Stimulated activated CD4-positive, alpha-beta T cell treated with anti-CD3 and anti-CD28 coated beads, Interleukin-1b, Interleukin-23, amount 100 ng/mL, for 48 hours (primary cell): ENCODE measurements around the gene CRACDL.

Experiments
- DNase-seq: peaks from one replicate; pipeline ENCODE4 v3.0.0-alpha.2; 2020

The CRACDL gene

GRCh38 chr2:98822301-98823164 lies 113.5 kb downstream of the CRACDL start:
- peak; percentile 60 for DNase-seq

DNA sequence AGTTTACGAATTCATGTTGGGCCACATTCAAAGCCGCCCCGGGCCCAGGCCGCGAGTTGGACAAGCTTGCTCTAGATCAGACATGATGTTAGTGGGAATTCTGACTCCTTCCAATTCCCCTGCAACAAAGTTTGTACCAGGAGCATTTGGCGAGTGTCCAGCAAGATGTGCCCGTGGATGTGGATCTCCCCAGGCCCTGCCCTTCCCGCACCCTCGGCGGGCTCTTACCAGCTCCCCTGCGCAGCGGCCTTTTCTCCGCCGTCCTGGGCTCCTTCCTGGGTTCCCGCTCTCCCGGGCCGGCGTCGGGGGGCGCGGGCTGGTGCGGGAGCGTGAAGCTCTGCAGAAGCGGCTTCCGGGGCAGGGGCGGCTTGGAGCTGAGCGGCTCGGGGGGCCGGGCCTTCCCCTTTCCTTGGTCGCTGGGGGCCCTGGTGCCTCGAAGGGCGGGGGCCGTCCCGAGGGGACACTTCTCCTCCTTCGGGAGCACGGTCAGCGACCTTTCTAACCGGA lies 114.3 kb downstream of the CRACDL start:
- no peak for DNase-seq

GRCh38 chr2:98819231-98819766 lies 116.7 kb downstream of the CRACDL start:
- no peak for DNase-seq

DNA sequence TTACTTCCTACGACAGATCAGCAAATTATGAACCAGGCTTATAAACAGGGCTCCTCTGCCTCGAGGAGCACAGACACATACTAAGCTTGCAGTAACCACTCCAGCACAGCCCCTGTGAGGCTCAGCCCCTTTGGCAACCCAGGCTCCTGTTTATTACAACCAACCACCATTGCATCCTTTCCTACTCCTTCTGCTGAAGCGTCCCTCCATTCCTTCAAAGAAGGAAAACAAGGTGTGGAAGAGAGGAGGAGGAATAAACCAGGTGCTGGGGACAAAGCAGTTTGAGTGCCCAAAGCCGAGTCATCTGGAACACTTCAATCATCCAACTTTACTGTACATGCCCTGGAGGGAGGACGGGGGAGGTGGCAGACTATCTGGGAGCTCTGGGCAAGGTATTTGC lies 117.9 kb downstream of the CRACDL start:
- DNase-seq: no peak

- DNase-seq: no peak
Observed at GRCh38 chr2:98816281-98816680, 119.7 kb downstream of the CRACDL start.

DNA sequence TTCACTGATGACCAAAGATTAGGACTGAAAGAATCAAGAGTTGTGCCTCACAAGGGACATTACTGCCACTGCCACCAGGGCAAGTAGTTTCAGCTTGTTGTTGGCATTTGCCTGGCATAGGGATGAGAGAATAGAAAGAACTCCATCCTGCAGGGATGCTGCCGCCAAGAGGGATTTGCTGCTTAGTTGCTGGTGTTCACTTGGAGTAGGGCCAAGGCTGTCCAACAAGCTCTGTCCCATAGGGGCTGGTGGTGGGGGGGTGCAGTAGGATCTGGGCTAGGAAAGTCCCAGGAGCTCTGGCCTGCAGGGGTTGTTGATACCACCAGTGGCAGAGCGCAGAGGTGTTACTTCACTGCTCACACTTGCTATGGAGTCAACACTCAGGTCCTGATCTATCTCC lies 120.2 kb downstream of the CRACDL start:
- DNase-seq: no peak

- DNase-seq: no peak
Observed at GRCh38 chr2:98811766-98812165, 124.3 kb downstream of the CRACDL start.

DNA sequence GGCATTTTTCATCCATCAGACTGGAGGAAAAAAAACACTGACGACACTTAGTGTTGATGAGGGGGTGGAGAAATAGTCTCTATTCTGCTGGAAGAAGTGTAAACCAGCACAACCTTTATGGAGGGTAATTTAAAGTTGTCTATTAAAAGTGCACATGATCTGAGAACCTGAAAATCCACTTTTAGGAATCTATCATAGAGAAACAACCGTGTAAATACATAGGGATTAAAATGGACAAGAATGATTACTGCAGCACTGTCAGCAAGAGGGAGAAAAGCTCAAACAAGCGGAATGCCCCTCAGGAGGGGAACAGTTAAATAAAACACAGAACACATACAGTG lies 125.5 kb downstream of the CRACDL start:
- no peak for DNase-seq

DNA sequence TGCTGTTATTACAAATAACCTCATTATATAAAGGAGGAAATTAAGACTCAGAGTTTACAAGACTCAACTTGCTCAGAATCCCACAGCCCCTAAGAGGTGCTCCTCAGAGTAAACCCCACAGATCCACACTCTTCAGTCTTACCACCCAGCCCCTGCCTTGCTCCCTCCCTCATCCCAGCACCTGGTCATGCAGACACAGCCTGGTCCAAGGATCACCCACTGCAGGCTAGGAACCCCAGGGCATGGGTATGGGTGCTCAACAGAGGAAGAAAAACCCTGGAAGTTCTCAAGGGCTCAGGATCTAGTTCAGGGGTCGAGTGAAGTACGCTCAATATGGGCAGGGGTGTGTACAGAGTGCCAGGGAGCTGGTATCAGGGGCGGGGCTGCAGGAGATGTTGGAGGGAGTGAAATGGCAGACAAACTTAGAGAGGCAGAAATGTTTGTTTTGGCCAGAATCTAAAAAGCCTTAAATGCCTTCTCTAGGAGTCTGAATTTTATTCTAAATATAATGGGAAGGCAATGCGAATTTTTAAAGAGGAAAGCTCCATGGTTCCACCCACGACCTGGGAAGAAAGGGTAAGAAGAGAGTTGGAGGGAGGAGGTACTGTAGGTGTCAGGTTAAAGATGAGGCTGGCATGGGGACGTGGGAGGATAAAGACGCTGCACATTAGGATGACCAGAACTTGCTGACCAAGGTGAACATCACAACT lies 126.0 kb downstream of the CRACDL start:
- DNase-seq: no peak

- no peak for DNase-seq
Observed at GRCh38 chr2:98809116-98809515, 126.9 kb downstream of the CRACDL start.

DNA sequence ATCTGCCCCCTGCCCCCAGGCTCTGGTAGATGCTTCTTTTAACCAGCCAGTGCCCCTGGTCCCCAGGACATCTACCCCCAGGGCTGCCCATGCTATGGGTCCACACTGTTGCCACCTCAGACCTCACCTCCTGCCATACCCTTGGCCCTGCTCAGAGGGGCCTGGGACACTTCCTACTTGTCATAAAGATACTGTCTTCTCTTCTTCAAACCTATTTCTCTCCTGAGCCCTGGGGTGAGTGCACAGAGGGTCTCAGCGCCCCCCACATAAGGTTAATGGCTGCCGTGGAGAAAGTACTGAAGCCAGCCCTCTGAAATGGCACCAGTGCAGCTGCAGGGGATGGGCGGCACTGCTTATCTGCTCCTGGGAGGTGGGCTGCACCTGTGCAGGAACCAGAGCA lies 127.5 kb downstream of the CRACDL start:
- no peak for DNase-seq

DNA sequence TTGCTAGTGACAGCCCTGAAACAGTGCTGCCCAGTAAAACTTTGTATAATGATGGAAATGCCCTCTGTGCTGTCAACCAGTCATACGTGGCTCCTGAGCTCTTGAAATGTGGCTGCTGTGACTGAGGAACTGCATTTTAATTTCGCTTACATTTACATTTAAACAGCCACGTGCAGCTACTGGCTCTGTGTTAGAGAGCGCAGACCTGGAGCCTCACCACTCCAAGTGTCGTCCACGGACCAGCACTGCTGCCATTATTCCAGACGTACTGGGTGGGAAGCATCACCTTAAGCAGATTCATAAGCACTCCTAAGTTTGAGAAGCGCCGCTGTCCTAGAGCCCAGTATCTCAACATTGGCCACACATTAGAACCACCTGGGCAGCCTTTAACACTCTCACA lies 128.1 kb downstream of the CRACDL start:
- DNase-seq: no peak

DNA sequence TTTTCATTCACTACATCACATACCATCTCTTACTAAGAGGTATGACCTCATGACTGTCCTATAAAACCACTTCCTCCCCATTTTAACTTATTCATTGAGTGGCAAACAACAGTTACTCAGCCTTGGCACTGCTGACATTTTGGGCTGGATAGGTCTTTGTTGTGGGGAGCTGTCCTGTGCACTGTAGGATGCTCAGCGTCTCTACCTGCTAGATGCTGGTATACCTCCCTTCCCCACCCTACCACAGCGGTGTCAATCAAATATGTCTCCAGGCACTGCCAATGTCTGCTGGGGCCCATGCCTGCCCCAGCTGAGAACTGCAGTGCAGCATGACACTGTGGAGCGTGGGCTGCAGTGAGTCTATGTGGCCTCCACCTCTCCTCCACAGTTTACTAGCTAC lies 128.8 kb downstream of the CRACDL start:
- DNase-seq: peak; percentile 22

GRCh38 chr2:98806236-98806697 lies 129.8 kb downstream of the CRACDL start:
- DNase-seq: no peak

DNA sequence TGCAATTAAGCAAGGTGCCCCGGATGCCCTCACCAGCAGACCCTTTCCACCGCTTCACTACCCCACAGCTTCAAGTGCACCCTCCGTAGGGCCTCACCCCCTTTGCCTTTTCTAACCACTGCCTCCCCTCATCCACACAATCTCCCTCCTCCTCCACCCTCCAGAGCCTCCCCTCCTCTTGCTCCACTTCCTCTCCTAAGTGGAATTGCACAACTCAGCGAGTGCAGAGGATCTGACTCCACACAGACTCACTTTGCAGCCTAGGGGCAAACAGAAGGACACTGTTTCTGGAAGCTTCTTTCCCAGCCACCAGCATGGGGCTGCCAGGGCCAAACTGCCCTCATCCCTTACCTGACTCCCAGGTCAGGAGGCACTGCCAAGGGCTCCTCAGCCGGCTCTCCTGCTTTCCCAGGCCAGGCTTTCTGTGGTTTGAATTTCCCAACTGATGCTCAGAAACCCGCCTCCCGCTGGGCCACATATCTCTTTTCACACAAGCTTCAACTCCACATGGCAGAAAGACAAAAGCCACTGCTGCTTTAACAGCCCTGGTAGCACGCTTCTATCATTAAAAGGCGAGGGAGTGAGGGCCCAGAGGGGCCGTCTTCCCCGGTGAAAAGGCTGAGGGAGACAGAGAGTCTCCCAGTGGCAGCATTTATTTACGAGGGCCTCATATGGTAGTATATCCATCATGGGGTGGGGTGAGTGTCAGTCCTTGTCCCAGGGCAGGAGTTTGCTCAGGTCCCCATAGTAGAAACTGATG lies 130.4 kb downstream of the CRACDL start:
- no peak for DNase-seq

- no peak for DNase-seq
Observed at GRCh38 chr2:98804736-98805135, 131.3 kb downstream of the CRACDL start.

DNA sequence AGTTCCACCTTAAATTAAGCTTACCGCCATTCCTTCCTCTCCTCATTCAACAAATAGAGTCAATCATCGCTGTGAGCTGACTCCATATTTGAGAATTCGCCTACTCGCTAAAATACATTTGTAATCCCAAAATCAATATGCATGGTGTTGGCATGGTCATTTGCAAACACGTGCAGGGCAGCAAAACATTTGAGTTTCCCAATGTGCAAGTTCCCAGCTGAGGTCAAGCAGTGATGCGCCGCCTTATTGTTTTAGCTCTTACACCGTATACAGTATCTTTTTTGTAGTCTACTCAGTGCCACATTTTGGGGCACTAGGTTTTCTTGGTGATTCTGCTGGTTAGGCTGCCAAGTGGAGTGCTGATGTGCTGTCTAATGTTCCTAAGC lies 131.8 kb downstream of the CRACDL start:
- DNase-seq: no peak

DNA sequence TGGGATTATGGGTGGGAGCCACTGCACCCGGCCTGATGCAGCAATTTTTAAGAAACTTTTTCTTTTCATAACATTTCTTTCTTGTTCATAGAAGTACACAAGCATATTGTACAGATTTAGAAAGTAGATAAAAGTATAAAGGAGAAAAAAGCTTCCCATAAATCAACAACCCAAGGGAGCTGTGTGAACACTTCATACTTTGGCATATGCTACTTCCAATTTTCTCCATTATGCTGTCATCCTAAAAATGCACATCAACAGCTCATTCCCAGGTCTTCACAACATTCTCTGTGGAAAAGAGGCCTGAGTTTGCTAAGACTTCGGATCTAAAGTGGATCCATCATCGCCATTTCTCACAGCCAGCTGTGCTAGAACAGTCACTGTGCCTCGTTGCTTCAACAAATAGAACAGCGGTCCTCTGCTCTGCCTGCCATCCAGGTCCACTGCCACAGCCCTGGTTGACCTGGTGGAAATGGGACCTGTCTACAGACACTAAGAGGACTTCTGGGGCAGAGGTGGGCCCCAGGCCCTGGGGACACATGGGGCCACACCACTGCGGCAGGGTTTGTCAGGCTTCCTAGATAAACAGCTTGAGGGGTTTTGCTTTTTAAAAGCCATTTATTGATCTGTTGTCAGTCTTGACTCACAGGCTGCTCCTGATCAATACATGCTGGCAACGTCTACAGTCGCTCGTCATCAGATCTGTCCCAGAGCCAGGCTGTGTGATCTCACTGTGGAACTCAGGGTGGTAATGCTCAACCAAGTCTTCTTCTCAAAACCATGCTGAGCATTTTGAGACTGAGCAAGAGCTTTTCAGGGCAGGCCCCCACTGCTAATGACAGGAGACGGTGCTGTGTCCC lies 132.4 kb downstream of the CRACDL start:
- no peak for DNase-seq

DNA sequence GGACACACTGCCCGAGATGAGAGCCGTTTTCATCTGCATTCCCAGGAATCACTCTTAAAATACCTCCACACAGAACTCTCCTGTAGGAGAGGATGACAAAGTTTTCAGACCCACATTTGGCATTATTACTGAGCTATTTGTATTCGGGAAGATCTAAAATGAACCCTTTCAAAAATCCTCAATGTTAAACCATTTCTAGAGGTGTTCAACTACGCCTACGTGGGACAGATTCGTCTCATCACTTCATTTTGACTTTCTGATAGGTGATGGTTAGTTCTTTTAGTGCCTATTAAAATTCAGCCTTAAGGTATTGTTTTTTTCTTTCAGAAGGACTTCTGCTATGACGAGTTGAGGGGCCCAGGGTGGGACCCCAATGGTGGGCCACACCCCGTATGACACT lies 133.7 kb downstream of the CRACDL start:
- DNase-seq: no peak

DNA sequence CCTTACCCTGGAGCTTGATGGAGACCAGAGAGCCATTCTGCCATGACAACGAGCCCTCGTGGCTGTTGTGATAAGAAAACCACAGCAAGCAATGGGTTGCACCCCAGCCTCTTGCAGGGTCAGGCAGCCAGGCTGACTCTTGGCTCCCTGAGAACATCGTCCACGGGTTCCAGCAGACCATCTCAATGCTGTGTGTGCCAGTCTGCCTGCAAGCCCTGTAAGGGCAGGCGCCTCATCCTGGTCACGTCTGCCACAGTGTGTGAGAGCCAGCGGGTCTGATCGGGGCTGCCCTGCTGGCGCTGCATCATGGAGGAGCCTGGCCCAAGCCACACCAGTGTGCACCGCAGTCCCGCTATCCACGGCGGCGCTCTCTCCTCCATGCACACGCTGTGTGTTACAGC lies 134.1 kb downstream of the CRACDL start:
- DNase-seq: no peak

DNA sequence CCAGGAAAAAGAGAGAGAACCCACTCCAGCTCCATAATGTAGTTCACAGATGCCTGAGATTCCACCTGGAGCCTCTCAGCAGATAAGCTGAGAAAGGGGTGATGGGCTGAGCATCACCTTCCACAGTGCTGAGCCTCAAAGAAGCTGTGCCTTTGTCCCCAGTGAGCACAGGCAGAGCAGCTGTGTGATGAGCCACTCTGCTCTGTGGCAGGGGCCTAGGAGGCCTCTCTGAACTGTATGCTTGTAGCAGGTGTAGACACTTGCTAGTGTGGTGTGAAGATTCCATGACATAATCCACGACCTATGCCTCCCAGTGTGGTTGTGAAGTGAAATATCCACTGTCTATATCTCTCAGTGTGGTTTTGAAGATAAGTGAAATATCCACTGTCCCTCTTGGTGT lies 134.7 kb downstream of the CRACDL start:
- DNase-seq: no peak
